ENCODE data around the gene KIAA1958. TPM values are rescaled to one million over a fixed set of nuclear protein-coding genes. Genes with fewer than 3 reads are reported as not detected.

Gene KIAA1958
- total RNA-seq, 5 donors from 2014 or later (not counting 1 experiment from before 2014, with no cell fraction given): 4.6 to 6.4 (median 6.2) TPM

GRCh38 chr9:112485574-112485973 is 1.1 kb upstream of the KIAA1958 start:
- Histone ChIP-seq H3K27ac (ENCODE audit: low read length) (no peak overlapping the region), H3K27me3 (replicated peaks in 1 of 2; ENCODE audit: control insufficient read depth in 2 of 2, extremely low read depth in 1 of 2, insufficient read depth in 2 of 2, low read length in 1 of 2) (no peaks in the 10 kb centered on the region), H3K4me3 (ENCODE audit: control insufficient read depth in 1 of 2, extremely low read depth in 1 of 2, low read length in 1 of 2) (peak overlapping the region in 1 of 2 donors; percentile 88), H3K9me3 (no peaks in the 10 kb centered on the region), H3K36me3 (ENCODE audit: control insufficient read depth in 2 of 2, extremely low read depth in 1 of 2, insufficient read depth in 1 of 2, low read length in 1 of 2) (no peaks in the 10 kb centered on the region), H3K4me1 (ENCODE audit: control insufficient read depth in 1 of 2, extremely low read depth in 1 of 2, insufficient read depth in 2 of 2, low read length in 2 of 2) (peaks cover 5 to 18% of the 10 kb centered on the region in 2 experiments)
- DNase-seq: no peak
- no peaks in the 10 kb centered on the region for H3K9me3 Mint-ChIP-seq
- WGBS (ENCODE audit: insufficient coverage): no CpG with 5 or more reads among the region's 3 CpGs
- H3K4me1 Mint-ChIP-seq: peaks cover 29 to 43% (median 36%) of the 10 kb centered on the region in 3 donors
- POLR2A ChIA-PET: interaction anchor here in 1 of 2 donors (0.7 kb wide), 1 partner anchor 41 kb away, joined by 3 read pairs; no protein-coding TSS in a partner anchor
- ATAC-seq (replicated peaks in 1 of 4): no peak
- H3K27me3 Mint-ChIP-seq: no peaks in the 10 kb centered on the region
- CTCF ChIA-PET: no interaction called here
- H3K36me3 Mint-ChIP-seq: no peaks in the 10 kb centered on the region
- peak overlapping the region; percentile 92 to 95 (median 93) for H3K4me3 Mint-ChIP-seq
- H3K27ac Mint-ChIP-seq: peak overlapping the region; percentile 84 to 96

- peaks cover 5 to 18% of the 10 kb centered on the region in 2 experiments for H3K4me1 ChIP-seq (ENCODE audit: control insufficient read depth in 1 of 2, extremely low read depth in 1 of 2, insufficient read depth in 2 of 2, low read length in 2 of 2)
- H3K4me1 Mint-ChIP-seq: peaks cover 29 to 45% (median 38%) of the 10 kb centered on the region in 3 donors
- H3K4me3 Mint-ChIP-seq: peak overlapping the region; percentile 93 to 95 (median 94)
- H3K36me3 Mint-ChIP-seq: no peaks in the 10 kb centered on the region
- ATAC-seq (replicated peaks in 1 of 4) (peak; percentile 33 to 61 (median 44)), DNase-seq (peak; percentile 18 to 79 (median 61))
- peak overlapping the region; percentile 19 for H3K27ac ChIP-seq (ENCODE audit: low read length)
- under 1% methylated on average over 62 of the region's 80 CpGs for WGBS (ENCODE audit: insufficient coverage)
- no peaks in the 10 kb centered on the region for H3K36me3 ChIP-seq (ENCODE audit: control insufficient read depth in 2 of 2, extremely low read depth in 1 of 2, insufficient read depth in 1 of 2, low read length in 1 of 2)
- peak overlapping the region; percentile 53 to 80 for H3K4me3 ChIP-seq (ENCODE audit: control insufficient read depth in 1 of 2, extremely low read depth in 1 of 2, low read length in 1 of 2)
- no peaks in the 10 kb centered on the region for H3K9me3 ChIP-seq
- H3K27me3 ChIP-seq (replicated peaks in 1 of 2; ENCODE audit: control insufficient read depth in 2 of 2, extremely low read depth in 1 of 2, insufficient read depth in 2 of 2, low read length in 1 of 2): no peaks in the 10 kb centered on the region
- peak overlapping the region; percentile 85 to 90 for H3K27ac Mint-ChIP-seq
- POLR2A ChIA-PET: interaction anchor here (0.6 to 0.7 kb wide), 3 partner anchors 231 to 316 kb away, joined by 4 read pairs; partner anchors contain the start of gene INIP (in 1 of the 2)
- H3K27me3 Mint-ChIP-seq: no peaks in the 10 kb centered on the region
- CTCF ChIA-PET: interaction anchor here (0.8 to 1.1 kb wide), 2 partner anchors 9 to 230 kb away, joined by 4 to 5 read pairs; partner anchors contain the start of gene INIP (in 1 of the 2)
- H3K9me3 Mint-ChIP-seq: no peaks in the 10 kb centered on the region
Measured at GRCh38 chr9:112487008-112487798, 576 bp downstream of the KIAA1958 start.

GRCh38 chr9:112487799-112488340 is 1.2 kb downstream of the KIAA1958 start:
- Mint-ChIP-seq H3K27me3 (no peaks in the 10 kb centered on the region), H3K27ac (peak overlapping the region; percentile 85 to 90), H3K9me3 (no peaks in the 10 kb centered on the region), H3K4me1 (peaks cover 29 to 45% (median 38%) of the 10 kb centered on the region in 3 donors), H3K36me3 (peaks cover 2% of the 10 kb centered on the region), H3K4me3 (peak overlapping the region; percentile 93 to 95 (median 94))
- WGBS (ENCODE audit: insufficient coverage): 55% methylated on average over 9 of the region's 11 CpGs
- peaks cover 5 to 18% of the 10 kb centered on the region in 2 experiments for H3K4me1 ChIP-seq (ENCODE audit: control insufficient read depth in 1 of 2, extremely low read depth in 1 of 2, insufficient read depth in 2 of 2, low read length in 2 of 2)
- H3K27ac ChIP-seq (ENCODE audit: low read length): peak overlapping the region; percentile 19
- ChIA-PET POLR2A (interaction anchor here in 1 of 2 donors (0.6 kb wide), 2 partner anchors 109 to 317 kb away, joined by 4 to 6 read pairs; no protein-coding TSS in a partner anchor), CTCF (interaction anchor here in 1 of 2 donors (0.8 kb wide), 1 partner anchor 8 kb away, joined by 5 read pairs; no protein-coding TSS in a partner anchor)
- no peaks in the 10 kb centered on the region for H3K27me3 ChIP-seq (replicated peaks in 1 of 2; ENCODE audit: control insufficient read depth in 2 of 2, extremely low read depth in 1 of 2, insufficient read depth in 2 of 2, low read length in 1 of 2)
- DNase-seq: peak in 1 of 35 experiments; percentile 4
- no peak for ATAC-seq (replicated peaks in 1 of 4)
- H3K9me3 ChIP-seq: no peaks in the 10 kb centered on the region
- no peaks in the 10 kb centered on the region for H3K36me3 ChIP-seq (ENCODE audit: control insufficient read depth in 2 of 2, extremely low read depth in 1 of 2, insufficient read depth in 1 of 2, low read length in 1 of 2)
- peak overlapping the region; percentile 53 to 80 for H3K4me3 ChIP-seq (ENCODE audit: control insufficient read depth in 1 of 2, extremely low read depth in 1 of 2, low read length in 1 of 2)

- 96% methylated on average over 2 of the region's 5 CpGs for WGBS (ENCODE audit: insufficient coverage)
- Mint-ChIP-seq H3K36me3 (peaks cover 11% of the 10 kb centered on the region), H3K4me3 (no peak overlapping the region), H3K27ac (peak overlapping the region in 1 of 2 donors; percentile 34), H3K4me1 (peaks cover 29 to 45% (median 38%) of the 10 kb centered on the region in 3 donors), H3K27me3 (no peaks in the 10 kb centered on the region), H3K9me3 (peaks cover 4 to 10% (median 8%) of the 10 kb centered on the region in 3 donors)
- CTCF ChIA-PET: interaction anchor here in 1 of 2 donors (1.0 kb wide), 1 partner anchor 161 kb away, joined by 9 read pairs; no protein-coding TSS in a partner anchor
- no peaks in the 10 kb centered on the region for H3K27me3 ChIP-seq (replicated peaks in 1 of 2; ENCODE audit: control insufficient read depth in 2 of 2, extremely low read depth in 1 of 2, insufficient read depth in 2 of 2, low read length in 1 of 2)
- H3K9me3 ChIP-seq: peaks cover 4% of the 10 kb centered on the region
- H3K27ac ChIP-seq (ENCODE audit: low read length): no peak overlapping the region
- H3K4me1 ChIP-seq (ENCODE audit: control insufficient read depth in 1 of 2, extremely low read depth in 1 of 2, insufficient read depth in 2 of 2, low read length in 2 of 2): peaks cover 5 to 18% of the 10 kb centered on the region in 2 experiments
- ATAC-seq (replicated peaks in 1 of 4): no peak
- H3K36me3 ChIP-seq (ENCODE audit: control insufficient read depth in 2 of 2, extremely low read depth in 1 of 2, insufficient read depth in 1 of 2, low read length in 1 of 2): no peaks in the 10 kb centered on the region
- POLR2A ChIA-PET: interaction anchor here (0.6 to 1.5 kb wide), 5 partner anchors 38 to 1011 kb away, joined by 3 to 5 read pairs (median 3); partner anchors contain the start of gene INIP (in 1 of the 2)
- DNase-seq: no peak
- no peak overlapping the region for H3K4me3 ChIP-seq (ENCODE audit: control insufficient read depth in 1 of 2, extremely low read depth in 1 of 2, low read length in 1 of 2)
Measured at GRCh38 chr9:112489039-112489546, 2.5 kb downstream of the KIAA1958 start.

- ChIA-PET CTCF (interaction anchor here in 1 of 2 donors (1.0 kb wide), 2 partner anchors 162 to 392 kb away, joined by 5 to 9 read pairs; no protein-coding TSS in a partner anchor), POLR2A (interaction anchor here (0.7 to 1.5 kb wide), 3 partner anchors 102 to 1012 kb away, joined by 3 to 5 read pairs (median 3); partner anchors contain the start of gene INIP (in 1 of the 2))
- ATAC-seq (replicated peaks in 1 of 4) (no peak), DNase-seq (no peak)
- Histone ChIP-seq H3K4me3 (ENCODE audit: control insufficient read depth in 1 of 2, extremely low read depth in 1 of 2, low read length in 1 of 2) (no peak overlapping the region), H3K27me3 (replicated peaks in 1 of 2; ENCODE audit: control insufficient read depth in 2 of 2, extremely low read depth in 1 of 2, insufficient read depth in 2 of 2, low read length in 1 of 2) (no peaks in the 10 kb centered on the region), H3K27ac (ENCODE audit: low read length) (no peak overlapping the region), H3K36me3 (ENCODE audit: control insufficient read depth in 2 of 2, extremely low read depth in 1 of 2, insufficient read depth in 1 of 2, low read length in 1 of 2) (no peaks in the 10 kb centered on the region), H3K9me3 (peaks cover 5% of the 10 kb centered on the region), H3K4me1 (ENCODE audit: control insufficient read depth in 1 of 2, extremely low read depth in 1 of 2, insufficient read depth in 2 of 2, low read length in 2 of 2) (peaks cover 5 to 18% of the 10 kb centered on the region in 2 experiments)
- peaks cover 29 to 42% (median 38%) of the 10 kb centered on the region in 3 donors for H3K4me1 Mint-ChIP-seq
- peaks cover 4 to 16% (median 11%) of the 10 kb centered on the region in 3 donors for H3K9me3 Mint-ChIP-seq
- WGBS (ENCODE audit: insufficient coverage): 90% methylated on average over 1 of the region's 4 CpGs
- no peak overlapping the region for H3K4me3 Mint-ChIP-seq
- peak overlapping the region; percentile 47 to 57 for H3K27ac Mint-ChIP-seq
- H3K36me3 Mint-ChIP-seq: peaks cover 17% of the 10 kb centered on the region
- no peaks in the 10 kb centered on the region for H3K27me3 Mint-ChIP-seq
Measured at GRCh38 chr9:112489876-112490666, 3.4 kb downstream of the KIAA1958 start.
